MM.1S (cell line): ENCODE data around the gene RIPK4.
A peak's percentile ranks its signal among the peaks of the same experiment; 100 is the strongest.

Source experiments
- DNase-seq: peaks from one replicate; pipeline ENCODE4 v3.0.0-alpha.2; 2015
- H2AFZ ChIP-seq: fragments of 300-600 bp; sonication (generic); 2 replicates; pipeline ENCODE4 v1.6.0; 2016; ENCODE audit warnings: antibody characterized with exemption, low read length
- H3F3A ChIP-seq: fragments of 300-600 bp; sonication (generic); 2 replicates; pipeline ENCODE4 v1.6.1; 2016; ENCODE audit warnings: mild to moderate bottlenecking, antibody characterized with exemption, low read length, moderate library complexity, mixed read lengths; ENCODE audit not compliant: insufficient read depth
- H3K27ac ChIP-seq: fragments of 300-600 bp; sonication (generic); 2 replicates; pipeline ENCODE4 v1.5.1; 2016; ENCODE audit warnings: mild to moderate bottlenecking, low read length
- H3K27me3 ChIP-seq: fragments of 300-600 bp; sonication (generic); replicated peaks from 2 replicates; pipeline ENCODE4 v1.6.0; 2016; ENCODE audit warnings: low read length; ENCODE audit not compliant: insufficient read depth
- H3K36me3 ChIP-seq: fragments of 300-600 bp; sonication (generic); replicated peaks from 2 replicates; pipeline ENCODE4 v1.6.1; 2016; ENCODE audit warnings: mild to moderate bottlenecking, low read length, mixed read lengths; ENCODE audit not compliant: insufficient read depth
- H3K4me1 ChIP-seq: fragments of 300-600 bp; sonication (generic); 2 replicates; pipeline ENCODE4 v1.6.1; 2016; ENCODE audit warnings: low read length, mixed read lengths
- H3K4me2 ChIP-seq: fragments of 300-600 bp; sonication (generic); 2 replicates; pipeline ENCODE4 v1.6.0; 2016; ENCODE audit warnings: low read depth, low read length
- H3K4me3 ChIP-seq: fragments of 300-600 bp; sonication (generic); 2 replicates; pipeline ENCODE4 v1.5.1; 2016; ENCODE audit warnings: low read length, mixed read lengths
- H3K79me2 ChIP-seq: fragments of 300-600 bp; sonication (generic); 2 replicates; pipeline ENCODE4 v1.6.1; 2016; ENCODE audit warnings: mixed run types, low read length, mixed read lengths
- H3K9ac ChIP-seq: fragments of 300-600 bp; sonication (generic); 2 replicates; pipeline ENCODE4 v1.6.1; 2016; ENCODE audit warnings: low read length, mixed read lengths
- H3K9me2 ChIP-seq: fragments of 300-600 bp; sonication (generic); replicated peaks from 2 replicates; pipeline ENCODE4 v1.6.1; 2016; ENCODE audit warnings: mild to moderate bottlenecking, low read length, mixed read lengths; ENCODE audit not compliant: insufficient read depth
- H3K9me3 ChIP-seq: fragments of 300-600 bp; sonication (generic); replicated peaks from 2 replicates; pipeline ENCODE4 v1.6.1; 2016; ENCODE audit warnings: mild to moderate bottlenecking, low read length, mixed read lengths; ENCODE audit not compliant: insufficient read depth
- H4K20me1 ChIP-seq: fragments of 300-600 bp; sonication (generic); 2 replicates; pipeline ENCODE4 v1.6.1; 2016; ENCODE audit warnings: mild to moderate bottlenecking, low read length, moderate library complexity, mixed read lengths; ENCODE audit not compliant: insufficient read depth
- CTCF ChIP-seq: fragments of 300-600 bp; sonication (generic); IDR thresholded peaks from 2 replicates; pipeline ENCODE4 v1.5.1; 2016; ENCODE audit warnings: antibody characterized with exemption, low read length, mixed read lengths
- EZH2 ChIP-seq: fragments of 300-600 bp; sonication (generic); optimal IDR thresholded peaks from 2 replicates; pipeline ENCODE3; 2017; ENCODE audit warnings: low read depth, mild to moderate bottlenecking, antibody characterized with exemption, low read length, mixed read lengths
- EZH2phosphoT487 ChIP-seq: fragments of 300-600 bp; sonication (generic); IDR thresholded peaks from 2 replicates; pipeline ENCODE4 v1.6.1; 2018; ENCODE audit warnings: antibody characterized with exemption, low read length

The RIPK4 gene

DNA sequence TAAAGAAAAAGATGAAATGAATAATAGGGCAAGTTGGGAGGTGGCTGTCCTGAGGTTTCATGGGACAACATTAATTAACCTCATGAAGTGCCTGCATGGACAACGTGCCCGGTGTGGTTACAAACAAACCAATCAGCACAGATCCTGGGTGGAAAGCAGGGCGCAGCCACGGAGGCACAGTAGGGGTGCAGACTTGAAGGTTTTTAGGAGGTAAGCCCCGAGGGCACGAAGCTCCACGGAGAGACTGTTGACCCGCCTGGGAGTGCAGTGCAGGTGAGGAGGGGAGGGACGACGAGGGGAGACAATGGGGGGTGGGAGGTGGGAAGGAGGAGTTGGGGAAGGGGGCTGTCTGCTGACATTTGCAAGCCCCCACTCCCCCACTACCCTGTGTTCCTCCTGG, 2.3 kb upstream of the RIPK4 start:
- Histone ChIP-seq H3K9me3 (no peaks in the 10 kb centered on the region), H4K20me1 (no peaks in the 10 kb centered on the region), H3K27ac (no peak overlapping the region), H3F3A (no peaks in the 10 kb centered on the region), H3K36me3 (no peaks in the 10 kb centered on the region), H3K27me3 (peaks cover 94% of the 10 kb centered on the region), H3K9me2 (no peaks in the 10 kb centered on the region), H2AFZ (0 out of 2 replicates have a peak overlapping the region, but pooled peaks have one; percentile 0), H3K4me2 (peak overlapping the region; percentile 58; the same call in 1 of the 2 replicates), H3K4me3 (peak overlapping the region; percentile 14; the same call in 1 of the 2 replicates), H3K4me1 (no peaks in the 10 kb centered on the region), H3K9ac (no peak overlapping the region), H3K79me2 (no peaks in the 10 kb centered on the region)
- TF ChIP-seq EZH2 (no peak), EZH2phosphoT487 (no peak), CTCF (no peak)
- DNase-seq, result no peak

- no peak overlapping the region for H3K9ac ChIP-seq
- peaks cover 94% of the 10 kb centered on the region for H3K27me3 ChIP-seq
- H2AFZ ChIP-seq, result 0 out of 2 replicates have a peak overlapping the region, but pooled peaks have one; percentile 0
- no peaks in the 10 kb centered on the region for H3F3A ChIP-seq
- DNase-seq, result no peak
- H4K20me1 ChIP-seq, result no peaks in the 10 kb centered on the region
- TF ChIP-seq CTCF, result peak; percentile 13
- TF ChIP-seq EZH2phosphoT487, result no peak
- H3K9me3 ChIP-seq, result no peaks in the 10 kb centered on the region
- no peaks in the 10 kb centered on the region for H3K79me2 ChIP-seq
- peak overlapping the region; percentile 58 for H3K4me2 ChIP-seq
- H3K36me3 ChIP-seq, result no peaks in the 10 kb centered on the region
- H3K9me2 ChIP-seq, result no peaks in the 10 kb centered on the region
- peak overlapping the region; percentile 14; the same call in 1 of the 2 replicates for H3K4me3 ChIP-seq
- H3K4me1 ChIP-seq, result no peaks in the 10 kb centered on the region
- no peak overlapping the region for H3K27ac ChIP-seq
Measured at GRCh38 chr21:41768437-41769042, 1.7 kb upstream of the RIPK4 start.

GRCh38 chr21:41767606-41768436, 969 bp upstream of the RIPK4 start:
- Histone ChIP-seq H3K9ac (no peak overlapping the region), H2AFZ (no peak overlapping the region), H4K20me1 (no peaks in the 10 kb centered on the region), H3K4me1 (no peaks in the 10 kb centered on the region), H3K27me3 (peaks cover 94% of the 10 kb centered on the region), H3K36me3 (no peaks in the 10 kb centered on the region), H3F3A (no peaks in the 10 kb centered on the region), H3K9me2 (no peaks in the 10 kb centered on the region), H3K27ac (no peak overlapping the region), H3K79me2 (no peaks in the 10 kb centered on the region), H3K9me3 (no peaks in the 10 kb centered on the region), H3K4me2 (peak overlapping the region; percentile 58; the same call in 1 of the 2 replicates), H3K4me3 (no peak overlapping the region)
- DNase-seq, result no peak
- TF ChIP-seq CTCF (no peak), EZH2 (no peak), EZH2phosphoT487 (no peak)
